HEK293 (cell line): Measurements from ENCODE around the gene BICD2.

Experiments
- CTCF ChIA-PET: fragments of 350-600 bp; formaldehyde crosslinking; extraction: SDS; loops from one replicate; lab custom pipeline; 2021; ENCODE audit warnings: antibody characterized with exemption; lab: Yijun Ruan, JAX
- POLR2A ChIA-PET: fragments of 300-600 bp; formaldehyde crosslinking; extraction: SDS; loops from one replicate; lab custom pipeline; 2020; ENCODE audit warnings: antibody characterized with exemption, inconsistent platforms; lab: Yijun Ruan, JAX
- H3K27ac ChIP-seq: fragments of 200-500 bp; sonication (Bioruptor generic); 2 replicates; pipeline ENCODE4 v1.5.1; 2014; ENCODE audit warnings: low read depth, low read length, control low read depth, inconsistent platforms; ENCODE audit errors: extremely low read depth
- H3K36me3 ChIP-seq, 2 experiments: fragments of 200-500 bp in 1 of 2; sonication (Bioruptor generic) in 1 of 2; 1 replicate in 1 of 2; 2 replicates in 1 of 2; pipeline ENCODE4 v1.5.1; 2014 to 2017; ENCODE audit warnings: inconsistent platforms in 2 of 2, low read length in 2 of 2; ENCODE audit not compliant: control insufficient read depth in 2 of 2, insufficient read depth in 1 of 2
- H3K4me1 ChIP-seq: fragments of 200-500 bp; sonication (Bioruptor generic); 2 replicates; pipeline ENCODE4 v1.5.1; 2014; ENCODE audit warnings: mild to moderate bottlenecking, low read length, inconsistent platforms; ENCODE audit not compliant: control insufficient read depth, insufficient read depth
- H3K4me3 ChIP-seq: 2 replicates; pipeline ENCODE4 v1.5.1; 2011; ENCODE audit warnings: low read depth, mild to moderate bottlenecking, control low read depth, low read length, moderate library complexity
- H3K9me3 ChIP-seq: fragments of 200-500 bp; sonication (Bioruptor generic); 2 replicates; pipeline ENCODE4 v1.5.1; 2014; ENCODE audit warnings: low read depth, low read length, inconsistent platforms; ENCODE audit not compliant: control insufficient read depth, insufficient read depth
- FEZF1 ChIP-seq: fragments of 450-650 bp; formaldehyde crosslinking; IDR thresholded peaks from 2 replicates; pipeline ENCODE4 v1.5.1; 2016; ENCODE audit warnings: missing biosample characterization, missing genetic modification characterization
- IKZF3 ChIP-seq: fragments of 450-650 bp; IDR thresholded peaks from 2 replicates; pipeline ENCODE4 v1.5.0; 2018; ENCODE audit warnings: missing biosample characterization, mild to moderate bottlenecking, missing genetic modification characterization, moderate library complexity
- OSR2 ChIP-seq: fragments of 450-650 bp; formaldehyde crosslinking; IDR thresholded peaks from 2 replicates; pipeline ENCODE4 v1.5.1; 2016; ENCODE audit warnings: missing biosample characterization, missing genetic modification characterization
- RBAK ChIP-seq: fragments of 450-650 bp; formaldehyde crosslinking; IDR thresholded peaks from 2 replicates; pipeline ENCODE4 v1.5.1; 2016; ENCODE audit warnings: missing biosample characterization, missing genetic modification characterization
- SP2 ChIP-seq: fragments of 450-650 bp; formaldehyde crosslinking; IDR thresholded peaks from 2 replicates; pipeline ENCODE4 v1.5.1; 2016; ENCODE audit warnings: missing biosample characterization, missing genetic modification characterization
- YY2 ChIP-seq: fragments of 450-650 bp; formaldehyde crosslinking; IDR thresholded peaks from 2 replicates; pipeline ENCODE4 v1.5.1; 2016; ENCODE audit warnings: missing biosample characterization, missing genetic modification characterization
- ZBTB7A ChIP-seq: fragments of 450-650 bp; formaldehyde crosslinking; IDR thresholded peaks from 2 replicates; pipeline ENCODE4 v1.5.1; 2016; ENCODE audit warnings: low read depth, missing biosample characterization, missing genetic modification characterization
- ZFP41 ChIP-seq: fragments of 450-650 bp; formaldehyde crosslinking; IDR thresholded peaks from 2 replicates; pipeline ENCODE4 v1.5.1; 2016; ENCODE audit warnings: missing biosample characterization, missing genetic modification characterization, borderline replicate concordance
- ZNF114 ChIP-seq: fragments of 450-650 bp; formaldehyde crosslinking; IDR thresholded peaks from 2 replicates; pipeline ENCODE4 v1.5.0; 2017; ENCODE audit warnings: missing biosample characterization, missing genetic modification characterization
- ZNF132 ChIP-seq: fragments of 450-650 bp; formaldehyde crosslinking; IDR thresholded peaks from 2 replicates; pipeline ENCODE4 v1.5.1; 2017; ENCODE audit warnings: missing biosample characterization, missing genetic modification characterization, borderline replicate concordance
- ZNF155 ChIP-seq: fragments of 450-650 bp; formaldehyde crosslinking; IDR thresholded peaks from 2 replicates; pipeline ENCODE4 v1.5.1; 2016; ENCODE audit warnings: missing biosample characterization, missing genetic modification characterization
- ZNF184 ChIP-seq: fragments of 450-650 bp; IDR thresholded peaks from 2 replicates; pipeline ENCODE4 v1.5.1; 2018; ENCODE audit warnings: missing biosample characterization, mild to moderate bottlenecking, missing genetic modification characterization
- ZNF211 ChIP-seq: fragments of 450-650 bp; formaldehyde crosslinking; IDR thresholded peaks from 2 replicates; pipeline ENCODE4 v1.5.1; 2016; ENCODE audit warnings: low read depth, missing biosample characterization, missing genetic modification characterization
- ZNF266 ChIP-seq: fragments of 450-650 bp; formaldehyde crosslinking; IDR thresholded peaks from 2 replicates; pipeline ENCODE4 v1.5.1; 2016; ENCODE audit warnings: missing biosample characterization, missing genetic modification characterization, low read depth
- ZNF37A ChIP-seq: fragments of 450-650 bp; IDR thresholded peaks from 2 replicates; pipeline ENCODE4 v1.5.1; 2018; ENCODE audit warnings: missing biosample characterization, missing genetic modification characterization
- ZNF529 ChIP-seq: fragments of 450-650 bp; formaldehyde crosslinking; IDR thresholded peaks from 2 replicates; pipeline ENCODE4 v1.5.1; 2017; ENCODE audit warnings: missing genetic modification characterization, missing biosample characterization; ENCODE audit not compliant: insufficient replicate concordance
- ZNF707 ChIP-seq: fragments of 450-650 bp; formaldehyde crosslinking; IDR thresholded peaks from 2 replicates; pipeline ENCODE4 v1.5.1; 2016; ENCODE audit warnings: missing biosample characterization, missing genetic modification characterization
- ZNF76 ChIP-seq: fragments of 450-650 bp; formaldehyde crosslinking; IDR thresholded peaks from 2 replicates; pipeline ENCODE4; 2016; ENCODE audit warnings: low read depth, missing biosample characterization, missing genetic modification characterization, borderline replicate concordance
- ZNF768 ChIP-seq: fragments of 450-650 bp; formaldehyde crosslinking; IDR thresholded peaks from 2 replicates; pipeline ENCODE4 v1.5.1; 2018; ENCODE audit warnings: missing biosample characterization, mild to moderate bottlenecking, missing genetic modification characterization
- ZNF791 ChIP-seq: fragments of 450-650 bp; formaldehyde crosslinking; IDR thresholded peaks from 2 replicates; pipeline ENCODE4 v1.5.1; 2016; ENCODE audit warnings: missing biosample characterization, missing genetic modification characterization
- TF ChIP-seq, protein P1 (sequence below): fragments of 450-650 bp; formaldehyde crosslinking; IDR thresholded peaks from 2 replicates; pipeline ENCODE4 v1.5.1; 2016; ENCODE audit warnings: missing biosample characterization, missing genetic modification characterization
- TF ChIP-seq, protein P2 (sequence below): fragments of 450-650 bp; formaldehyde crosslinking; IDR thresholded peaks from 2 replicates; pipeline ENCODE4 v1.5.1; 2016; ENCODE audit warnings: missing biosample characterization, missing genetic modification characterization, borderline replicate concordance
- TF ChIP-seq, protein P3 (sequence below): fragments of 450-650 bp; formaldehyde crosslinking; IDR thresholded peaks from 2 replicates; pipeline ENCODE4 v1.5.1; 2017; ENCODE audit warnings: missing biosample characterization, missing genetic modification characterization

The BICD2 gene

DNA sequence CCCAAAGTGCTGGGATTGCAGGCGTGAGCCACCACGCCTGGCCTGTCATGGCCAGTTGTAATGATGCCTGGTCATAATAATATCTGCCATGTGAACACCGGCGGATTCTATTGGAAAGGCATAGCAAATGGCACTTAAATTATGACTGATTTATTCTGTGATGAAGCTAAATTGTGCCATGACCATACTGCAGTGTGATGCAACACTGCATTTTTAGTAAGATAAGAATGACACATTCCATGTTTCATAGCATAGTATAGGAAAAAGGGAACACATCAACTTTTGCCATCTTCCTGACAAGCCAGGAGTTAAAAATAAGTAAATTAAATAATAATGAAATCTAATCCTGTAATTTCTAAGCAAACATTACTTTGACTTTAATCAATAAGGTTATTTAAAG lies 30.4 kb upstream of the BICD2 start:
- Histone ChIP-seq H3K36me3 (no peaks in the 10 kb centered on the region), H3K4me1 (no peaks in the 10 kb centered on the region), H3K27ac (no peak overlapping the region), H3K4me3 (no peak overlapping the region), H3K9me3 (no peaks in the 10 kb centered on the region)
- POLR2A ChIA-PET, result no interaction called here
- CTCF ChIA-PET, result interaction anchor here (0.6 to 8.7 kb wide), 2 partner anchors 79 to 539 kb away, joined by 5 to 150 read pairs; no protein-coding TSS in a partner anchor
- TF ChIP-seq FEZF1 (no peak), ZNF37A (tag by site-specific recombination) (no peak), ZNF266 (tag by site-specific recombination) (no peak), SP2 (tag by site-specific recombination) (no peak), ZBTB7A (tag by site-specific recombination) (no peak), ZNF707 (no peak), ZNF211 (no peak), ZNF155 (no peak), ZNF132 (tag by site-specific recombination) (no peak), ZNF76 (tag by site-specific recombination) (no peak), ZNF791 (tag by site-specific recombination) (no peak), ZNF184 (no peak), ZNF529 (tag by site-specific recombination) (no peak)
- TF ChIP-seq, protein P1, sequence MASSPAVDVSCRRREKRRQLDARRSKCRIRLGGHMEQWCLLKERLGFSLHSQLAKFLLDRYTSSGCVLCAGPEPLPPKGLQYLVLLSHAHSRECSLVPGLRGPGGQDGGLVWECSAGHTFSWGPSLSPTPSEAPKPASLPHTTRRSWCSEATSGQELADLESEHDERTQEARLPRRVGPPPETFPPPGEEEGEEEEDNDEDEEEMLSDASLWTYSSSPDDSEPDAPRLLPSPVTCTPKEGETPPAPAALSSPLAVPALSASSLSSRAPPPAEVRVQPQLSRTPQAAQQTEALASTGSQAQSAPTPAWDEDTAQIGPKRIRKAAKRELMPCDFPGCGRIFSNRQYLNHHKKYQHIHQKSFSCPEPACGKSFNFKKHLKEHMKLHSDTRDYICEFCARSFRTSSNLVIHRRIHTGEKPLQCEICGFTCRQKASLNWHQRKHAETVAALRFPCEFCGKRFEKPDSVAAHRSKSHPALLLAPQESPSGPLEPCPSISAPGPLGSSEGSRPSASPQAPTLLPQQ (tag by site-specific recombination), result no peak
- TF ChIP-seq, protein P2, sequence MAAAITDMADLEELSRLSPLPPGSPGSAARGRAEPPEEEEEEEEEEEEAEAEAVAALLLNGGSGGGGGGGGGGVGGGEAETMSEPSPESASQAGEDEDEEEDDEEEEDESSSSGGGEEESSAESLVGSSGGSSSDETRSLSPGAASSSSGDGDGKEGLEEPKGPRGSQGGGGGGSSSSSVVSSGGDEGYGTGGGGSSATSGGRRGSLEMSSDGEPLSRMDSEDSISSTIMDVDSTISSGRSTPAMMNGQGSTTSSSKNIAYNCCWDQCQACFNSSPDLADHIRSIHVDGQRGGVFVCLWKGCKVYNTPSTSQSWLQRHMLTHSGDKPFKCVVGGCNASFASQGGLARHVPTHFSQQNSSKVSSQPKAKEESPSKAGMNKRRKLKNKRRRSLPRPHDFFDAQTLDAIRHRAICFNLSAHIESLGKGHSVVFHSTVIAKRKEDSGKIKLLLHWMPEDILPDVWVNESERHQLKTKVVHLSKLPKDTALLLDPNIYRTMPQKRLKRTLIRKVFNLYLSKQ (tag by site-specific recombination), result no peak
- TF ChIP-seq, protein P3, sequence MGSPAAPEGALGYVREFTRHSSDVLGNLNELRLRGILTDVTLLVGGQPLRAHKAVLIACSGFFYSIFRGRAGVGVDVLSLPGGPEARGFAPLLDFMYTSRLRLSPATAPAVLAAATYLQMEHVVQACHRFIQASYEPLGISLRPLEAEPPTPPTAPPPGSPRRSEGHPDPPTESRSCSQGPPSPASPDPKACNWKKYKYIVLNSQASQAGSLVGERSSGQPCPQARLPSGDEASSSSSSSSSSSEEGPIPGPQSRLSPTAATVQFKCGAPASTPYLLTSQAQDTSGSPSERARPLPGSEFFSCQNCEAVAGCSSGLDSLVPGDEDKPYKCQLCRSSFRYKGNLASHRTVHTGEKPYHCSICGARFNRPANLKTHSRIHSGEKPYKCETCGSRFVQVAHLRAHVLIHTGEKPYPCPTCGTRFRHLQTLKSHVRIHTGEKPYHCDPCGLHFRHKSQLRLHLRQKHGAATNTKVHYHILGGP, result no peak

GRCh38 chr9:92794426-92794825 lies 29.8 kb upstream of the BICD2 start:
- POLR2A ChIA-PET, result no interaction called here
- no peak for TF ChIP-seq OSR2 (tag by site-specific recombination)
- no peak for TF ChIP-seq ZFP41 (tag by site-specific recombination)
- TF ChIP-seq ZNF768, result no peak
- TF ChIP-seq IKZF3, result no peak
- no peak for TF ChIP-seq YY2 (tag by site-specific recombination)
- TF ChIP-seq RBAK (tag by site-specific recombination), result no peak
- no peak for TF ChIP-seq ZNF114 (tag by site-specific recombination)
- TF ChIP-seq, all 188 proteins: peak for 0
- Histone ChIP-seq H3K9me3 (no peaks in the 10 kb centered on the region), H3K4me3 (no peak overlapping the region), H3K36me3 (no peaks in the 10 kb centered on the region), H3K4me1 (no peaks in the 10 kb centered on the region), H3K27ac (no peak overlapping the region)
- CTCF ChIA-PET, result interaction anchor here (0.6 to 8.7 kb wide), 2 partner anchors 78 to 538 kb away, joined by 5 to 150 read pairs; no protein-coding TSS in a partner anchor
